Neural progenitor cell (in vitro differentiated cells): ENCODE measurements around the gene MRPL19. TPM values are rescaled to one million over a fixed set of nuclear protein-coding genes. Genes with fewer than 3 reads are reported as not detected.

Experiments used
- DNase-seq: peaks from one replicate; pipeline ENCODE4 v3.0.0-alpha.2; 2016; ENCODE audit warnings: low spot score
- H2AFZ ChIP-seq: fragments of 200-600 bp; sonication (generic); replicated peaks from 2 replicates; pipeline ENCODE4 v1.6.1; 2016; ENCODE audit warnings: antibody characterized with exemption
- H3F3A ChIP-seq: fragments of 200-600 bp; sonication (generic); 2 replicates; pipeline ENCODE4 v1.6.1; 2016; ENCODE audit warnings: antibody characterized with exemption, low read depth
- H3K27ac ChIP-seq: fragments of 200-600 bp; sonication (generic); 2 replicates; pipeline ENCODE4 v1.5.1; 2016; ENCODE audit warnings: mild to moderate bottlenecking
- H3K27me3 ChIP-seq: fragments of 200-600 bp; sonication (generic); 2 replicates; pipeline ENCODE4 v1.6.1; 2016; ENCODE audit warnings: mild to moderate bottlenecking, moderate library complexity
- H3K36me3 ChIP-seq: fragments of 200-600 bp; sonication (generic); 2 replicates; pipeline ENCODE4 v1.5.1; 2016
- H3K4me1 ChIP-seq: fragments of 200-600 bp; sonication (generic); 2 replicates; pipeline ENCODE4 v1.6.1; 2016; ENCODE audit warnings: mixed run types
- H3K4me2 ChIP-seq: fragments of 200-600 bp; sonication (generic); 2 replicates; pipeline ENCODE4 v1.6.1; 2016
- H3K4me3 ChIP-seq: fragments of 200-600 bp; sonication (generic); 2 replicates; pipeline ENCODE4 v1.5.1; 2016
- H3K79me2 ChIP-seq: fragments of 200-600 bp; sonication (generic); 2 replicates; pipeline ENCODE4 v1.6.1; 2016; ENCODE audit warnings: low read depth
- H3K9ac ChIP-seq: fragments of 200-600 bp; sonication (generic); 2 replicates; pipeline ENCODE4 v1.6.1; 2016
- H3K9me3 ChIP-seq: fragments of 200-600 bp; sonication (generic); 2 replicates; pipeline ENCODE4 v1.5.1; 2016; ENCODE audit warnings: low read depth
- H4K20me1 ChIP-seq: fragments of 200-600 bp; sonication (generic); 2 replicates; pipeline ENCODE4 v1.6.1; 2016; ENCODE audit warnings: low read depth
- H3K27ac Mint-ChIP-seq: 3 replicates; pipeline ENCODE4 v1.8.0; 2021; ENCODE audit warnings: mixed read lengths
- H3K27me3 Mint-ChIP-seq: 2 replicates; pipeline ENCODE4 v1.8.0; 2022; ENCODE audit warnings: low read depth, mild to moderate bottlenecking, inconsistent platforms, moderate library complexity, mixed read lengths; ENCODE audit not compliant: insufficient read depth
- H3K36me3 Mint-ChIP-seq: 3 replicates; pipeline ENCODE4 v1.8.0; 2021; ENCODE audit warnings: mixed read lengths
- H3K4me1 Mint-ChIP-seq: 3 replicates; pipeline ENCODE4 v1.8.0; 2021; ENCODE audit warnings: mixed read lengths
- H3K4me3 Mint-ChIP-seq: 3 replicates; pipeline ENCODE4 v1.8.0; 2021; ENCODE audit warnings: mild to moderate bottlenecking, moderate library complexity, mixed read lengths
- H3K9me3 Mint-ChIP-seq: 3 replicates; pipeline ENCODE4 v1.8.0; 2020; ENCODE audit warnings: mixed read lengths
- EZH2 ChIP-seq: fragments of 200-600 bp; sonication (generic); IDR thresholded peaks from 2 replicates; pipeline ENCODE4 v1.6.1; 2017; ENCODE audit warnings: antibody characterized with exemption, mild to moderate bottlenecking, moderate library complexity
- EZH2phosphoT487 ChIP-seq: fragments of 200-600 bp; sonication (generic); IDR thresholded peaks from 2 replicates; pipeline ENCODE4 v1.6.1; 2017; ENCODE audit warnings: antibody characterized with exemption
- total RNA-seq: library from RNA; depleted of rRNA; stranded (reverse); fragments of >200 nt; gene quantifications from 2 replicates; pipeline ENCODE4 v1.2.3, GENCODE V29; 2015; ENCODE audit warnings: low replicate concordance
- TF ChIP-seq, protein P1 (sequence below): fragments of 200-600 bp; sonication (generic); IDR thresholded peaks from 2 replicates; pipeline ENCODE4 v1.5.1; 2017; ENCODE audit warnings: antibody characterized with exemption, mild to moderate bottlenecking

Gene MRPL19
- total RNA-seq, 1 donor from 2014 or later = 80.4 TPM

DNA sequence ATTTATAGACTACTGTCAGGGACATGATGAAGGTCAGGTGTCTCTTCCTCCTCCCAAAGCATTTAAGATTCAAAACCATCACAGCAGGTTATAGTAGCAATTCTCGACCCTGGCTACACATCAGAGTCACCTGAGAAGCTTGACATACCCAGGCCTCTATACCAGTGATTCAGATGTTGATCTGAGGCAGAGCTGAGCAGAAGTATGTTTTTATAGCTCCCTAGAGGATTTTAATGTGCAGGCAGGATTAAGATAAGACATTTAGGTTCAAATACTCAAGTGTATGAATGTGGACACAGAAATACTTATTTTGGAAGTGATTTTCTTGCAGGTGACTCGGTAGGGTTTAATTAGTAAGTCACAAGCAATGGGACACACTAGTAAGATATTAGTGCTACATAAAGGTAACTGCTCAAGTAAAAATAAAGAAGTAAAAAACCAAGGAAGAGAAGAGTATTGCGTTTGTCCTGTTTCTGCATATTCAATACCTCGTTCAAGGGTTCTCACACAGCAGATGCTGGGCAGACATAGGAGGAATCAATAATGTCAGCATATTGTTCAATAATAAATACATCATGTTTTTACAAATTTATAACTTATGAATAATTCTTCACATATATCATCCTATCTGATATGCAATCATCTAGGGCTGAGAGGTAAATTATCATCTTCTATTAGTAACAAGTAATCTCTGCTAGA is 57.2 kb downstream of the MRPL19 start:
- no peak overlapping the region for H3K4me3 Mint-ChIP-seq
- peaks cover 2% of the 10 kb centered on the region for H3K4me1 Mint-ChIP-seq
- Histone ChIP-seq H4K20me1 (no peaks in the 10 kb centered on the region), H3F3A (no peaks in the 10 kb centered on the region), H3K79me2 (peaks cover 15% of the 10 kb centered on the region), H3K36me3 (peaks cover 12% of the 10 kb centered on the region), H3K4me2 (no peak overlapping the region), H3K9me3 (no peaks in the 10 kb centered on the region), H2AFZ (no peak overlapping the region), H3K9ac (no peak overlapping the region), H3K4me3 (no peak overlapping the region), H3K27me3 (no peaks in the 10 kb centered on the region), H3K27ac (no peak overlapping the region), H3K4me1 (peaks cover 6% of the 10 kb centered on the region)
- peaks cover 38% of the 10 kb centered on the region for H3K36me3 Mint-ChIP-seq
- no peak overlapping the region for H3K27ac Mint-ChIP-seq
- TF ChIP-seq EZH2 (no peak), EZH2phosphoT487 (no peak)
- TF ChIP-seq, protein P1, sequence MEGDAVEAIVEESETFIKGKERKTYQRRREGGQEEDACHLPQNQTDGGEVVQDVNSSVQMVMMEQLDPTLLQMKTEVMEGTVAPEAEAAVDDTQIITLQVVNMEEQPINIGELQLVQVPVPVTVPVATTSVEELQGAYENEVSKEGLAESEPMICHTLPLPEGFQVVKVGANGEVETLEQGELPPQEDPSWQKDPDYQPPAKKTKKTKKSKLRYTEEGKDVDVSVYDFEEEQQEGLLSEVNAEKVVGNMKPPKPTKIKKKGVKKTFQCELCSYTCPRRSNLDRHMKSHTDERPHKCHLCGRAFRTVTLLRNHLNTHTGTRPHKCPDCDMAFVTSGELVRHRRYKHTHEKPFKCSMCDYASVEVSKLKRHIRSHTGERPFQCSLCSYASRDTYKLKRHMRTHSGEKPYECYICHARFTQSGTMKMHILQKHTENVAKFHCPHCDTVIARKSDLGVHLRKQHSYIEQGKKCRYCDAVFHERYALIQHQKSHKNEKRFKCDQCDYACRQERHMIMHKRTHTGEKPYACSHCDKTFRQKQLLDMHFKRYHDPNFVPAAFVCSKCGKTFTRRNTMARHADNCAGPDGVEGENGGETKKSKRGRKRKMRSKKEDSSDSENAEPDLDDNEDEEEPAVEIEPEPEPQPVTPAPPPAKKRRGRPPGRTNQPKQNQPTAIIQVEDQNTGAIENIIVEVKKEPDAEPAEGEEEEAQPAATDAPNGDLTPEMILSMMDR = no peak
- no peak for DNase-seq
- H3K27me3 Mint-ChIP-seq = no peaks in the 10 kb centered on the region
- no peaks in the 10 kb centered on the region for H3K9me3 Mint-ChIP-seq

DNA sequence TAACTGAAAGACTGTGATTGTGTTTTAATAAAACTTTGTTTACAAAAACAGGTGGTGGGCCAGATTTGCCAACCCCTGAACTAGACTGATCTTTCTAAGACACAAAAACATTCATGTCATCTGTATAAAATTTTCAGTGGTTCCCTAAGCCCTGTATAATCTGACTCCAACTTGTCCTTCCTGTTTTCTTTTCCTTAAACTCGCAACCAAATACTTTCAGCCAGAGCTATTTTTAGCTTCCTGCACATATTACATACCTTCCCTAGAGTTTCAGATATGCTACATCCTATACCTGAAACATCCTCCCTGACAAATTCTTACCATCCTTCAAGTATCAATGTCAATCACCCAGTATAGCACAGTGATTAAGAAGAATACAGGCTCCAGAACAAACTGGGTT is 59.3 kb downstream of the MRPL19 start:
- Mint-ChIP-seq H3K9me3 (no peaks in the 10 kb centered on the region), H3K36me3 (peaks cover 30% of the 10 kb centered on the region), H3K4me3 (no peak overlapping the region), H3K27ac (no peak overlapping the region), H3K4me1 (peaks cover 12% of the 10 kb centered on the region), H3K27me3 (no peaks in the 10 kb centered on the region)
- Histone ChIP-seq H3K79me2 (peaks cover 30% of the 10 kb centered on the region), H3K4me1 (peaks cover 22% of the 10 kb centered on the region), H3K4me3 (no peak overlapping the region), H3K27ac (no peak overlapping the region), H3F3A (peaks cover 16% of the 10 kb centered on the region), H3K4me2 (no peak overlapping the region), H3K9ac (no peak overlapping the region), H4K20me1 (no peaks in the 10 kb centered on the region), H3K36me3 (peaks cover 12% of the 10 kb centered on the region), H2AFZ (no peak overlapping the region), H3K9me3 (no peaks in the 10 kb centered on the region), H3K27me3 (no peaks in the 10 kb centered on the region)
- DNase-seq = no peak
- TF ChIP-seq, protein P1 = no peak
- no peak for TF ChIP-seq EZH2
- TF ChIP-seq EZH2phosphoT487 = no peak

DNA sequence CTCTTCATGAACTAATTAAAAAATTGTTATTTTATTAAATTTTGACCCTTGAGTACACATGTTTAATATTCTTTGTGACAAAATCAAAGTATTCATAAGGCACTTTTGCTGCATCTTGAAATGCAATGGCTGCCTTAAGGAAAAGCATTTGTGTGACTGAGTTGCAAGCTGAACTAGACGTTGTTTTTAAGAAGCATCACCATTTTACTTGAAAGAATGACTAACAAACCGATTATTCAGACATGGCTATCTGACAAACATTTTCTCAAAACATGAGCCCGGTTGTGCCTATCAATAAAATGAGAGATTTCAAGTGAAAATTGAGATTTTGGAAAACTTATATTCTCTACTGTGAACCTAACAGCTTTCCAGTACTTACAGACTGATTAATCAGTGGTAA is 61.3 kb downstream of the MRPL19 start:
- Mint-ChIP-seq H3K36me3 (peaks cover 25% of the 10 kb centered on the region), H3K9me3 (no peaks in the 10 kb centered on the region), H3K27ac (no peak overlapping the region), H3K4me1 (peaks cover 16% of the 10 kb centered on the region), H3K27me3 (no peaks in the 10 kb centered on the region), H3K4me3 (no peak overlapping the region)
- Histone ChIP-seq H3F3A (peaks cover 21% of the 10 kb centered on the region), H3K9ac (no peak overlapping the region), H3K36me3 (no peaks in the 10 kb centered on the region), H4K20me1 (no peaks in the 10 kb centered on the region), H2AFZ (no peak overlapping the region), H3K27ac (no peak overlapping the region), H3K27me3 (no peaks in the 10 kb centered on the region), H3K79me2 (peaks cover 30% of the 10 kb centered on the region), H3K4me1 (peaks cover 26% of the 10 kb centered on the region), H3K4me2 (no peak overlapping the region), H3K4me3 (no peak overlapping the region), H3K9me3 (no peaks in the 10 kb centered on the region)
- no peak for DNase-seq
- TF ChIP-seq, protein P1 = no peak
- TF ChIP-seq EZH2 (no peak), EZH2phosphoT487 (no peak)
